ENCODE data around the gene LRMDA.

GRCh38 chr10:75658496-75658895, 227.1 kb downstream of the LRMDA start:
- TF ChIP-seq CREB1 (IDR thresholded peaks at IDR 0.05; ENCODE audit: low read depth) (no peak), NFIC (IDR thresholded peaks at IDR 0.05) (no peak), TEAD4 (IDR thresholded peaks at IDR 0.05) (no peak)

Measured in Ishikawa (cell line).